HT1080 (cell line): ENCODE measurements around the gene KCNK4. TPM values are rescaled to one million over a fixed set of nuclear protein-coding genes. Genes with fewer than 3 reads are reported as not detected.
A peak's percentile ranks its signal among the peaks of the same experiment; 100 is the strongest.
"Not testable (repeated sequence)": the region's sequence is repeated elsewhere in the genome, so short reads cannot be mapped to it uniquely, and the experiment has no call there.

ENCODE experiments used
- DNase-seq: peaks from one replicate; pipeline ENCODE4 v3.0.0-alpha.2; 2015; ENCODE audit warnings: low read depth
- polyA plus RNA-seq, 2 experiments: library from polyadenylated mRNA; depleted of rRNA; stranded (reverse); fragments of >200 nt; gene quantifications; 2 replicates each; pipeline ENCODE4 v1.2.3, GENCODE V29; 2015
- total RNA-seq: library from RNA; depleted of rRNA; stranded (reverse); fragments of >200 nt; shearing (Covaris generic); gene quantifications from 2 replicates; pipeline ENCODE4 v1.2.3, GENCODE V29; 2014; rRNA removed

The KCNK4 gene
- not detected in 2 replicates for total RNA-seq
- not detected in 2 replicates for polyA plus RNA-seq (2015; cell fraction: cytosol; rRNA removed)
- polyA plus RNA-seq (2015; cell fraction: nucleus; rRNA removed): 0.12 TPM in 1 of 2 replicates, not detected in the other

DNA sequence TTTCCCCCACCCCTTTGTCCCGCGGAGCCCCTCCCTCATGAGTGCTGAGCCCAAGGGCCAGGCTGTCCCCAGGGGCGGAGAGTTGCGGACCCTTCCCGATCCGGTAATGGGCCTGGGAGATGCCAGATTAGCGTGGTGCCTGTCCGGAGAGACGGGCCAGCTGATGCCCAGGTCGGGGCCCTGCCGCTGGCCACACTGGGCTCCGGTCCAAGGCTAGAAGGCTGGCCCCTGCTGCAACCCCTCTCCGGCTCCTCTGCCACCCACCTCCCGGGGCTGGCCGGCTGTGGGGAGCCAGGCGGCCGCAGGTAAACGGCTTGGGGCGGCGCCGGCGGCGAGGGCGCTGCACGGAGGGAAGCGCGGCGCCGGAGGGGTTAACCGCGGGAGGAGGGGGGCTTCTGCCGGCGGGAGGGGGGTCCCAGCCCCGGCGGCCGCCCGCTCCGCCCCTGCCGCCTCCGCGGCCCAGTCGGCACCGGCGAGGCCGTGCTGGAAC, at the start of gene KCNK4:
KCNK4 (plus strand) TSS at position 41 of the 490 bp plus-strand sequence. CDS start 1,717 bp downstream, outside the sequence.
- no peak for DNase-seq

DNA sequence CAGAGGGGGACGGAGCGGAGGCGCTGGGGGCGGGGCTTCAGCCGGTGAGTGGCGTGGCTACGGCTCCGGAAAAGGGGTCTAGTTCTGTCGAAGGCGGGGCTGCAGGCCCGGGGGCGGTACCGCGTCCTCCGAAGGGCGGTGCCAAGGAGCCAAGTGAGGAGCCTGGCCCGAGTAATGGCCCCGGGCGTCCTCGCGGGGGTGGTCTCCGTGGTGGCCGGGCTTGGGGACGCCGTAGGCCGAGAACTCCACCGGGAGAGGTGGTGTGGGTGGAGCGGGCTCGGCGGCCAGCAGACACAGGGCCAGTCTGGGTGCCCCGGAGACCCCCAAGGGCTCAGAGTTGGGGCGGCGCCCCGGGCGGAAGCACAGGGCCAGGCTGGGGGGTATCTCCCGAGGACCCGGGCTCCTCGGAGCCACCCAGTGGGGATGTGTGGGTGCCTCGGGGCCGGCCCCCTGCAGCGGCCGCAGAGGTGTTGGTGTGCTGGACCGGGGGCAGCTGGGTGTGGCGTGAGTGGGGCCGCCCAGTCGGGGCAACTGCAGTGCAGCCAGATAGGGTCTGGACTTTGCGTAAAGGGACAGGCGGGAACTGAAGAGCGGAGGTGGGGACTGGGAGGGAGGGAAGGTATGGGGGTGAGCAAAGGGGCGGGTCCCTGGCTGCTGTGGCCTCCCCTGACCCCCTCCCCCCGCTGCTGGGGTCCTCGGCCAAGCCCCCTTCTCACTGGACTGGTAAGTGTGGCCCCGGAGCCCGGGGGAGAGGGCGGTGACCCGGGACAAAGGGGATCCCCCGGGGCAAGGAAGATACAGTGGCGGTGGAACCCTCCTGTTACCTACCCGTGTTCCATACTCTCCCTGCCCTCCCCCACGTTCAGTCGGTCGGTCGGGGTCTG, 49.4 kb upstream of the KCNK4 start:
- peak; percentile 98 for DNase-seq

DNA sequence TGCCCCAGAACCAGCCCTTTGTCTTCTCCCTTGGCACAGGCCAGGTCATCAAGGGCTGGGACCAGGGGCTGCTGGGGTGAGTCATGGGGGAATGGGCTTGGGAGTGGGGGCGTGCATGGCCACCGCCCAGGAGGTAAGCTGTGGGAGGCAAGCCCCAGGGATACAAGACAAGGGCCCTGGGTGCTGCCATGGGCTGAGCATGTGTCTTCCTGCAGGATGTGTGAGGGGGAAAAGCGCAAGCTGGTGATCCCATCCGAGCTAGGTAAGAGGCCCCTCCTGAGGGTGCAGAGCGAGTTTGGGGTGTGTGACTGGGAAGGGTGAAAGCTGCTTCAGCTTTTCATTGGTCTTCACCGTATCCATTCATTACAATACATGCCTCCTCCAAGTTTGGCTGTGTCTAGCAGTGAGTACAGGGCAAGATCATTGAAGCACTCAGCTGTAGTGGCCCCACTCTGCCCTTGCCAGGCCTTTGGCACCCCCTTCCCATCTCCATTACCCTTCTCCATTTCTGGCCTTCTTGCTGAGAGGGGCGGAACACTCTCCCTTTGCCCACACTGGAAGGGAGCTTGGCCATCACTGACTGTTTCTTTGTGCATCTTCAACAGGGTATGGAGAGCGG, 47.8 kb upstream of the KCNK4 start:
- DNase-seq: no peak

DNA sequence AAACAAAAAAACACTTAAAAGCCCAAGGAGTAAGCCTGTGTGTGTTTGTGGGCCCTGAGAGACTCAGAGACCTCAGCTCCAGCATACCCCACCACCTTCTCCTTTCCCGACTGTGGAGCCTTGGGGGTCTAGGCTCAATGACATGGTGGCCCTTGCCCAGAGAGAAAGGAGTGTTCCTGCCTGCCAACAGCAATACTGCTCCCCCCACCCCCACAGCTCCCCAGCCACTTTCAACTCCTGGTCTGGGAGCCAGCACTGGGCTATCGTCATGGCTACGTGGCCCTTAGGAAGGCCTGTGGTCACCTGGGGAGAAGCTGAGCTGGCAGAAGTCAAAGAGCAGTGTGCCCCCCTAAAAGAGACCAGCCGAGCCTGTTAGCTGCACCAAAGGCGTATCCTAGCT, 47.0 kb upstream of the KCNK4 start:
- no peak for DNase-seq

DNA sequence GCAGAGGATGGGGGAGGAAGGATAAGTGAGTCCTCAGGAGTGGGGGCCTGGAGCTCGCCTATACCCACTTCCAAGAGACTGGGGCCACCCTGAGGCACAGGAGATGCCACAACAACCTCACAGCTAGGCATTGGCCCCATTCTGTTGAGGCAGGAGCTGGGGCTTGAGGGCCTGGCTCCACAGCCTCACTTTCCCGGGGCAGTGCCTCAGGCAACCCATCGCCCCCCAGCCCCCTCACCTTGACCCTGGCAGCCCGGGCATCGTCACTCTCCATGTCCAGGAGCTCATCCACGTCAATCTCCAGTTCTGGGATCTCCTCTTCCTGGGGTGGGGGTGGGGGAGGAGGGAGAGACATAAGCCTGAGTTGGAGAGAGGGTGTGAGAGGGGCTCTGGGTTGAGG, 46.1 kb upstream of the KCNK4 start:
- DNase-seq: no peak

DNA sequence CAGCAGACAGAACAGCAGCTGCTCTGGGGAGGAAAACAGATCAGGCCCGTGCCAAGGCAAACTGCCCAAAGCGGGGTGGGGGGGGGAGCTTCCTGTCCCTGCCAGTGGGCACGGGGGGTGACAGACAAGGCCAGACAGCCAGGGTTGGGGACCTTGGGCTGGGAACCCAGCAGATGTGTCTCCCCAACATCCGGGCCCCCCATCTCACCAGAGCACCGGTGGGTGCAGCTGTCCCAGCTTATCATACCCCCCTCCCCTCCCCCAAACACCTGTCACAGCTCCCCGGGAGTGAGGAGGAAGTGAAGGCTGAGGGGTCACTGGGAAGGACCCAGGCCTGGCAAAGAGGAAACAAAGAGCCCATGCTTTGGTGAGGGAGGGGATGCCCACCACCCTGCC, 45.7 kb upstream of the KCNK4 start:
- no peak for DNase-seq

DNA sequence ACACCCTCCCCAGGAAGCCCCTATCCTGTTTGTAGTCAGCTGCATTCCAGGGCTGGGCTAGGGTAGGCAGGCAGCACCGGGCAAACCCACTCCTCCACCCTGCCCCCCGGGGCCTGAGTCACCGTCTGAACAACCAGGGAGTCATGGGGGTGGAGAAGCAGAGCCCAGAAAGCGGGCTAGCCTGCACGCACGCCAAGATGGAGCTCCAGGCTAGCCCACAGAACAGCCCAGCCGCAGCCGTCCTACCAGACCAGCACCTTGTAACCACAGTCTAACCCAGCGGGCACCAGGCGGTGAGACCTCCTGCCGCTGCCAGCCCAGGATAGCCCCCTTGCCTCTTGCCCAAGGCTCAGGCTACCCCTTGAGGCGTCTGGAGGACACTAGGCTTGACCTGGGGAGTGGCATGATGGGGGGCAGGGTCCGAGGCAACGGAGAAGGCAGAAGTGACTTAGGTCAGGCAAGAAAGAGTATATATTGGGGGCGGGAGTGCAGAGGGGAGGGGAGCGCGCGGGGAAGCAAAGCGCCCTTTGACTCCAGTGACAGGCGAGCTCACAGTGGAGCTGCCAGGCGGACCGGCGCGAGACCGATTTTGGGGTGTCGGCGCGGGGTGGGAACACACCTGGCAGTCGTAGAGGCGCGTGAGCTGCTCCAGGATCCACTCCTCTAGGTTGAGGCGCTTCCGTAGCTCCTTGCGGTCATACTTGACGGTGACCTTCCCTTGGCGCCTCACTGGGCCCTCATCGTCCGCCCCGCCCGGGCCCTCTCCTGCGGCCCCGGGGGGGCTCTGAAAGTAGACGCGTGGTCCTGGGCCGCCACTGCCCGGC, 45.1 kb upstream of the KCNK4 start:
- peak; percentile 98 for DNase-seq

DNA sequence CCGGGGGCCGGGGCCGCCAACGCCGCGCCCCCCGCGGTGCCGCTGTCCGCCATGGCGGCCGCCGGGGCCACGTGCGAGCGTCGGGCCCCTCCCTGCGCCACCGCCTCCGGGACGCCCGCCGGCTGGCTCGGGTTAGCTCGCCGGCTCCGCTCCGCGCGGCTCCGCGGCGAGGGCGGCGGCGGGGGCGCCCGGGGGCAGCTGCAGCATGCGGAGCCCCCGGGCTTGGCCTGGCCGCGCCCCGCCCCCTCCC, 44.6 kb upstream of the KCNK4 start:
- not testable (repeated sequence) for DNase-seq

DNA sequence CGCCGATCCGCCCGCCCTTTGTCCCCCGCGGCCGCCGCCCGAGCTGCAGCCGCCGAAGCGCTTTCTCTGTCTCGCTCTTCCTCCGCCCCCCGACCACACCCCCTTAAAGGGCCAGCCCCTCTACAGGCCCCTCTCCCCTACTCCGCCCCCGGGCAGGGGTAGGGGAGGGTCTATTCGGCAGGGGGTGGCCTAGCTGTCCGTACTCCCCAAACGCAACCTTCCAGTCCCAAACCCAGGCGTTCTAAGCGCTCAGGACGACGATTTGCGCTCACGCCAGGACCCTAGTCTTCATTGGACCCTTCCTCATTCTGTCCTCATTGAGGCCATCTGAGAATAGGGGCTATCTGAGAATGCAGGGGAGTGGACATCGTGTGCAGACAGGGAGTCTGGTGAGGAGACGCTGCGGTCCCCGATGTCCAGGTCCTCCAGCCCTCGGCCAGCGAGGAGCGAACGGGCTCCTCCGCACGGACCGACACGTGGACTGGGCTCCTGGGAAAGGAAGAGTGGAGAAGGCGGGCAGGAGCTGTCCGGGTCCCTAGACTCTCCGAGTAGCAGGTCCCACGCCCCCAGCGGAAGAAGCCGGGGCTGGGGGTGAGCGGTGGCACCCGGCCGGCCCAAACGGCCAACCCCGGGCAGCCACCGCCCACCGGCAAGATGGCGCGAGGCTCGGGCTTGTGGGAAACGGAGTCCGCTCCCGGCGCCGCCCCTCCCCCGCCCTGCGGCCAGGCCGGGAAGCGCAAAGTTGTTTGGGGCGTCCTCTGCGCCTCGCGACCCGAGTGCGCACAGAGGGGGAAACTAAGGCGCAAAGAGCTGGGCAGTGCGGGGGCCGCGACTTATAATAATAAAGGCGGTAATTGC, 44.0 kb upstream of the KCNK4 start, which contains the start of gene PPP1R14B:
PPP1R14B (minus strand) TSS at position 73 of the 858 bp plus-strand sequence. CDS start 270 bp downstream, outside the sequence.
- DNase-seq: peak; percentile 90

DNA sequence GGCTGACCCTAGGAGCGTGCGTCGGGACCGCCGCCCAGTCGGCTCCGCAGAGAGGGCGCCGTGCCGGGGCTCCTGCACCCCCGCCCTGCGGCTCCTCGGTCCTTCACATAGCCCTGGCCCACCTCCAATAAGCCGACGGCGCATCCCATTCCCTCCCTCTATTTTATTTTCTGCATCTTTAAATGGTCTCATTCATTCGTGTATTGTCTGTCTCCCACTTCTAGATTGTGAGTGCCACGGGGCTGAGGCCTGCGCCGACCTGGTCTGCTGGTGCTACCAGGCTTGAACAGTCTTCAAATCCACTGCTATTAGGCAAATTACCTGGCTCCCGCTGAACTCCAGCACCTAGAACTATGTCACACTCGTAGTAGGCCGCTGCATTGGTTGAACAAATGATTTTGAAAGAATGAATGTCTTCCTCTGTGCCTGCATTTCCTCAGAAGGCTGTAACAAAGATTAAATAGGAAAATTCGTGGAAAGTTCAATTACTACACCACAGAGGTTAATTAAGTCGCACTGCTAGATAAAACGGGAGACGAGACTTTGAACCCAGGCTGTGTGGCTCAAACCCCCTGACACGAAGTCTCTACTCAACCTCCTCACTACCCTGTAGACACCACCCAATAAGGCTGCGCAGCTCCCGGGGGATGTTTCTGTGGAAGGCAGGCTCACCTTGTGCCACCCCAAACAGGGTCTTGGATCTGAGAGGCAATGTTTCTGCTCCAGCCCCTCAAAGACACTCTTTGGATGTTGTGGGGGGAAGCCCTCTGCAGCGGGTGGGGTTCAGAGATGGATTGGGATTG, 43.2 kb upstream of the KCNK4 start:
- DNase-seq: no peak

DNA sequence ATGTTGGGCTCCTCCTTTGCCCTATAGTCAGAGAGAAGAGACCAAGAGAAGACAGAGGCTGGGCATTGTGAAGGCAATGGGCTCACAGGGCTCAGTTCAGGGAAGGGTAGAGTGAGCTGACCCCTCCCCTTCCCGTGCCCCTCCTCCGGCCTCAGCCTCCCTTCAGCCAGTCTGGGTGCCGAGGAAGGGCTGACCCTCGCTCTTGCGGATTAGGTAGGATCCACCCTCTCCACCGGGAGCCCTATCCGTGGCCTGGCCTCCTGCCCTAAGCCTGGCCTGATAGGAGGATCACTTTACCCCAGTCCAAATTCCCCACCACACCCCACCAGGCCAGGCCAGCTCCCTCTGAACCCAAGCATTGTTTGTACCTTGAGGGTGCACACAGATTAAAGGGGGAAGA, 42.5 kb upstream of the KCNK4 start:
- no peak for DNase-seq

DNA sequence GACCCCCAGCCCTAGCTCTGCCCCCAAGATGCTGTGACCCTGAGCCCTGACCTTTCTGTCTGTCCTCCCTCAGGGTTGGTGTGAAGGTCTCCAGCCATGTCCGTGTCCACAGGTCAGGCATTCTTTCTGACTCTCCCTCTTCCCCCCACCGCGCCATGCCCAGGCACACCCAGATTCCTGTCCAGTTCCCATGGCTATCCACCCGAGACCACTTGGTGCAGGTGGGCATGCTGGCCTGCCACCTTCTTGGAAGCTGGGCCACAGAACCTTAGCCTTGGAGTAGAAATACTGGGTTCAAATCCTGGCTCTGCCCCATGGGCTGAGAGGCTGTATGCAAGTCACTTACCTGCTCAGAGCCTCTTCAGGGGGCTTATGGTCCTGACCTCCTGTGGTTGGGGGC, 42.1 kb upstream of the KCNK4 start:
- DNase-seq: no peak

DNA sequence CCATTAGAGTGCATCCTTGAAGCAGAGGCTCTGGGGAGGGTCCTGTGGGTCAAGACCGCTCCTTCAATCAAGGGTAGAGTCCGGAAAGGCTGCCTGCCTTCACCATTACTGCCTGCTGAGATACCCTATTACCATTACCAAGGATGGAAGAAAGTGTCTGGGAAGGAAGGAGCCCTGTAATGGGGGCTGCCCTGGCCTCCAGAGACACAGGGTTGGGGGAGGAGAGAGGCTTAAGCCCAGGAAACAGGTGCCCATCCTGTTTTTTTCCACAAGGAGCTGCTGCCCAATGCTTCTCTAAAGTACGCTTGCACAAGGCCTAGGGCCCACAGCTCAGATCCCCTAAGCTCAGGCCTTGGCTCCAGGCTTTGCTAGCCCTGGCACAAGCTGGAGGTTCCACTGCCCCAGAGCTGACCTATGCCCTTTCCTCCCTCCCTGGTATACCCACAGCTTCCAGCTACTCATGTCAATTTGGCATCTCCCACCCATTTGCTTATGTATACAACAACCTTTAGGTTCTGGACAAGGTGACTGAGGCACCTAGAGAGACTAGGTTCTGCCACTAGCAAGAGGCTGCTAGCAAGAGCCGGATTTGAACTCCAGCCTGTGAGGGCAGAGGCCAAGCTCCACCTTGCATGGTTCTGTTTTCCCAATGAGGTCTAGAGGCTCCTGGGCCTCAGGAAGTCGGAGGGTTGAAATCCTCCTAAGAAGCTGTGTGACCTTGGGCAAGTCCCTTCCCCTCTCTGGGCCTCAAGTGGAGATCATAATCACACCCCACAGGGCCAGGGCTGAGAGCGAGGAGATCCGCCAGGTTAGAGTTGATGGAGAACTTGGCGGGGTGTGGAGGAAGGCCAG, 41.3 kb upstream of the KCNK4 start:
- DNase-seq: no peak

DNA sequence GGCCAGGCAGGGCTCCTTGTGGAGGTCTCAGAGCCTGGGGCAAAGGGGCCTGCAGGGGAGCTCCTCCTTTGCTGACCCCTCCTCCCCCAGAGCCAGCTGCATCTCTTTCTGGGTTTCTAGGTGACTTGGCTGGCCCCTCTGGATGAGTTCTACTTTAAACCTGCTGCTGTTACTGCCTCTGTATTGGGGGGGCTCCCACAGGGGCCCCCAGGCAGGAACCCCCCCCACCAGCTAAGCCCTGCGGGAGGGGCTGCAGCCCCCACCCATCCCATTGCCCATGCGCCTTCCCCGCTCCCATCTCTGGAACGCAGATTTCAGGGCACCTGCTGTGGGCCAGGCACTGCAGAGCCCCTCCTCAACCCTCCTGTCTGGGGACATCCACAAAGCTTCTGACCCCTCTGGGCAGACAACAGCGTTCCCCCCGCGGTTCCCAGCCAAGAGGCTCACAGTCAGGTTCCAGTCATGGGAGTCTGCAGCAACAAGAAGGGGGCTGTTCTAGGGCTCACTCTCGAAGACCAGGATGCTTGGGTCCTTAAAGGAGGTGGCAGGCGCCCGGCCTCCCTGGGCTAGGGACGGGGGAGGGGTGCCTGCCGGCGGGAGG, 40.6 kb upstream of the KCNK4 start:
- no peak for DNase-seq

DNA sequence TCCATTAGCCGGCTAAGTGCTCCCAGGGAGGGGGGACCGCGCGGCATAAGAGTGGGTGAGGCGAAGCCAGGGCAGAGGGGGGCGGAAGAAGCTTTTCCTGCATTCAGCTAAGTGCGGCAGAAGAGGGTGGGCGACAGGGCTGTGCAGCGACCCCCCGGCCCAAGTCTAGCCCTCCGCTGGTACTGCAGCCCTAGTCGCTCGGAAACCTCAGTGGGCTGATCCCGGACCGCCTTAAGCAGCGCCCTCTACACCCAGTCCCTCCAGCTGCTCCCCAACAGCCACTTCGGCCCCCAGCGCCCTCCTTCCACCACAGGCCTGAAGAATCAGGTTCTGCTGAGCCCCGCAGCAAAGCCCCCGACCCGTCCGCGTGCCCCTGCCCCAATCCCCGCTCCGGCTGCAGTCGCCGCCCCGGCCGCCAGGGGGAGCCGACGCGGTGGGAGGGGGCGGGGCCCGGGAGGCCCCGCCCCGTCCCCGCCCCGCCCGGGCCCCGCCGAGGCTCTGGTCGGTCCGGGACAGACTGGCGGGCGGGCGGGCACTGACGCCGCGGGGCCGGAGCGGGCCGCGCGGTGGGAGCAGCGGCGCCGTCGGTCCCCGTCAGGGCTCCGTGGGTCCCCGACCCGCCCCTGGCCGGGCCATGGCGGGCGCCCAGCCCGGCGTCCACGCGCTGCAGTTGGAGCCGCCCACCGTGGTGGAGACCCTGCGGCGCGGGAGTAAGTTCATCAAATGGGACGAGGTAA, 39.9 kb upstream of the KCNK4 start, which contains the start of gene PLCB3:
PLCB3 (plus strand) TSS at position 515 of the 737 bp plus-strand sequence; CDS start at position 635, 120 bp downstream.
- DNase-seq: peak; percentile 23

DNA sequence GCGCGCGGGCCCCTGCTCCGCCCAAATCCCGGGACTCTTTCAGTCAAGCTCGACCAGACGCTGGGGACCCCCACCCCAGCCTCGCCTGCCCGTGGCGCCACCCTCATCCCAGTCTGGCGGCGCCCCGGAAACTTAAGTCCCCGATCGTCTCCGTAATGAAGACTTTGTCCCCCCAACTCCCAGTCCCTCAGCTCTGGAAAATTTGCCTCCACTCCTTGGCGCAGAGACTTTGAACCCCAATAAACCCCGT, 39.4 kb upstream of the KCNK4 start:
- peak; percentile 6 for DNase-seq

DNA sequence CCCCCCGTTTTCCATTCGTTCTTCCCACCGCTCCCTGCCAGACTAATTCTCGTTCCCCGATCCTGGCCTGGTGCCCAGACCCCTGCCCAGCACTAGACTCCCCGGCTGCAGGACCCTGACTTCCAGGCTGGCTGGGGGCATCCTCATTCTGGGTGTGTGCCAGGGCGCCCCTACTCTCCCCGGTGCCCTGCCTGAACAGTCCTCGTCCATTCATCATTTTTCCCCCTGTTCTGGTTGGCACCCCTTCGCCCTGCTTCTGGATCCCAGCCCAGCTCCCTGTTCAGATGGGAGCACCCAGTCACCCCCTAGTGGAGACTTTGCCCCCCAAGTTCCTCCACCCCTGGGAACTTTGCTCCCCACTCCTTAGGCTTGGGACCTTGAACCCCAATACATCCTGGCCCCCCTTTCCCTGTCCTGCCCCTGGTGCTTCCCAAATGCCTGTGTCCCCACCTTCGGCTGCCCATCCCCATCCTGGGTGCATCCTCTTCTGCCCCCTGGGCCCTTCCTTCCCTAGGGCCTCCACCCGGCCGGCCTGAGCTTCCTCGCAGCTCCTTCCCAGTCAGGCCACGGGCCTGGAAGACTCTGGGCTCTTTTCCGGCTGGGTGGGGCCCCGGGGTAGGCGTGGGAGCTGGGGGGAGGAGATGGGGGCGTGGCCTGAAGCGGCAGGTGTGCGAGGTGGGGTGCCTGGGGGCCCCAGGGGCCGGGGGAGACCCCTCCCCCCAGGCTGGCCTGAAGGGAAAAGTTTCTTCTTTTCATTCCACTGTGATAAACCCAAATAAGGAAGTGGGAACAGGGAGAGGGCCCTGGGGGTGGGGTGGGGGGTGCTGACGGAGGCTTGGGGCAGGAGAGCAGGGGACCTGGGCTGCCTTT, 38.9 kb upstream of the KCNK4 start:
- DNase-seq: peak; percentile 22
